ENCODE measurements around the gene LDLRAP1. TPM values are rescaled to one million over a fixed set of nuclear protein-coding genes. Genes with fewer than 3 reads are reported as not detected.

Gene LDLRAP1
- total RNA-seq, 1 experiment from 2014 or later, result 26.0 TPM

- ChIA-PET CTCF (no interaction called here), RAD21 (ENCODE audit: low non-redundant PET in 1 of 2, low total read pairs in 2 of 2, uncharacterized antibody in 2 of 2, unreplicated experiment in 2 of 2) (no interaction called here), POLR2A (interaction anchor here (0.8 to 1.4 kb wide), 2 partner anchors 245 to 267 kb away, joined by 3 read pairs; no protein-coding TSS in a partner anchor)
- Histone ChIP-seq H3K4me3 (replicated peaks in 1 of 2; ENCODE audit: low read depth in 1 of 2, low read length in 2 of 2) (no peak overlapping the region; a peak in 1 of 4 replicates), H3K9me2 (ENCODE audit: insufficient read depth) (no peaks in the 10 kb centered on the region), H3K9me3 (ENCODE audit: control insufficient read depth in 1 of 2, insufficient read depth in 1 of 2, low read depth in 1 of 2, low read length in 2 of 2) (no peaks in the 10 kb centered on the region), H3K4me1 (ENCODE audit: control insufficient read depth in 1 of 2, insufficient read depth in 2 of 2, low read length in 2 of 2) (peaks cover 41 to 55% of the 10 kb centered on the region in 2 experiments), H3K4me2 (ENCODE audit: low read length) (peak overlapping the region; percentile 66), H3K27ac (ENCODE audit: low read depth, low read length) (peak overlapping the region; percentile 65; the same call in 1 of the 2 replicates), H3K79me2 (ENCODE audit: insufficient read depth, low read length) (peaks cover 49% of the 10 kb centered on the region), H2AFZ (ENCODE audit: low read depth, low read length, poor library complexity, severe bottlenecking) (no peak overlapping the region), H4K20me1 (ENCODE audit: insufficient read depth) (no peaks in the 10 kb centered on the region; the same call in 1 of the 2 replicates), H3K9ac (ENCODE audit: low read length) (peak overlapping the region; percentile 49), H3K27me3 (ENCODE audit: insufficient read depth, low read length) (no peaks in the 10 kb centered on the region), H3K36me3 (ENCODE audit: control insufficient read depth in 1 of 2, insufficient read depth in 2 of 2, low read length in 2 of 2) (no peaks in the 10 kb centered on the region)
- intact Hi-C loops (cut with micrococcal nuclease), result loop anchor here (2.0 to 10.0 kb wide), 2 partner anchors 20 to 446 kb away; partner anchors contain the start of gene PAFAH2
- DNase-seq (ENCODE audit: low read depth, low spot score) (no peak), ATAC-seq (no peak)
- TF ChIP-seq CEBPB (IDR thresholded peaks at IDR 0.05; ENCODE audit: low read depth), result no peak
- no peak for TF ChIP-seq ELF1 (IDR thresholded peaks at IDR 0.05; ENCODE audit: borderline replicate concordance, low read depth)
- TF ChIP-seq SIN3A (IDR thresholded peaks at IDR 0.05; ENCODE audit: low read depth), result no peak
- no peak for TF ChIP-seq ZNF274 (IDR thresholded peaks at IDR 0.05; ENCODE audit: low read depth, low read length)
- TF ChIP-seq POLR2A (IDR thresholded peaks at IDR 0.05; ENCODE audit: borderline replicate concordance, extremely low read depth, insufficient read depth, insufficient read length), result no peak
- no peak for TF ChIP-seq JUND (IDR thresholded peaks at IDR 0.05)
- no peak for TF ChIP-seq ATF3 (IDR thresholded peaks at IDR 0.05)
- TF ChIP-seq FOSL1 (IDR thresholded peaks at IDR 0.05; ENCODE audit: low read depth), result no peak
- TF ChIP-seq SRF (IDR thresholded peaks at IDR 0.05; ENCODE audit: low read depth), result no peak
- TF ChIP-seq REST (IDR thresholded peaks at IDR 0.05; ENCODE audit: low read depth), result no peak
- TF ChIP-seq RAD21 (IDR thresholded peaks at IDR 0.05; ENCODE audit: low read depth), result no peak
- TF ChIP-seq ZFX (IDR thresholded peaks at IDR 0.05), result no peak
- no peak for TF ChIP-seq CTCF (IDR thresholded peaks at IDR 0.05 in 2 of 3, conservative IDR thresholded peaks at IDR 0.05 in 1 of 3; ENCODE audit: borderline replicate concordance in 1 of 3, insufficient read depth in 1 of 3, low read depth in 2 of 3, low read length in 2 of 3)
- TF ChIP-seq CBX3 (IDR thresholded peaks at IDR 0.05; ENCODE audit: low read depth), result no peak
- no peak for TF ChIP-seq MAX (IDR thresholded peaks at IDR 0.05)
- no peak for TF ChIP-seq EGR1 (IDR thresholded peaks at IDR 0.05; ENCODE audit: low read depth)
- no TSS peak for BruUV-seq (replicated peaks)
Measured at GRCh38 chr1:25548601-25549000, 5.2 kb downstream of the LDLRAP1 start.

Data from HCT116 (cell line).